H1 (cell line): ENCODE data around the gene RASL11B.

Experiments used
- CHD1 ChIP-seq: IDR thresholded peaks from 2 replicates; pipeline ENCODE4 v1.6.1; 2012; ENCODE audit warnings: low read depth, low read length, improper control_type of control experiment
- EZH2 ChIP-seq: fragments of 200-600 bp; sonication (generic); IDR thresholded peaks from 2 replicates; pipeline ENCODE4 v1.7.1; 2012; ENCODE audit warnings: low read depth, mild to moderate bottlenecking, moderate library complexity, low read length, inconsistent platforms; ENCODE audit not compliant: severe bottlenecking
- HDAC6 ChIP-seq: IDR thresholded peaks from one replicate; pipeline ENCODE4 v1.7.1; 2012; ENCODE audit warnings: low read depth, mild to moderate bottlenecking, inconsistent platforms, low read length, moderate library complexity
- MAFK ChIP-seq: IDR thresholded peaks from 2 replicates; pipeline ENCODE4 v1.6.1; 2012; ENCODE audit warnings: low read depth, mild to moderate bottlenecking, improper control_type of control experiment, low read length
- POLR2A ChIP-seq, 2 experiments: IDR thresholded peaks; 1 replicate in 1 of 2; 2 replicates in 1 of 2; pipeline ENCODE4 v1.6.1; 2011; ENCODE audit warnings: low read depth in 2 of 2, low read length in 2 of 2, mild to moderate bottlenecking in 2 of 2; ENCODE audit errors: control extremely low read depth in 1 of 2
- RAD21 ChIP-seq, 2 experiments: IDR thresholded peaks in 1 of 2; conservative IDR thresholded peaks in 1 of 2; 2 replicates each; pipeline ENCODE4 v1.6.1; 2011; ENCODE audit warnings: low read depth in 2 of 2, low read length in 2 of 2, improper control_type of control experiment in 1 of 2, inconsistent platforms in 1 of 2, mild to moderate bottlenecking in 1 of 2, moderate library complexity in 1 of 2
- RBBP5 ChIP-seq: IDR thresholded peaks from 2 replicates; pipeline ENCODE4 v1.7.1; 2012; ENCODE audit warnings: low read depth, mild to moderate bottlenecking, inconsistent platforms, low read length, moderate library complexity, borderline replicate concordance
- RFX5 ChIP-seq: IDR thresholded peaks from 2 replicates; pipeline ENCODE4 v1.6.1; 2011; ENCODE audit warnings: low read depth, low read length, improper control_type of control experiment, borderline replicate concordance
- ZNF274 ChIP-seq: IDR thresholded peaks from 2 replicates; pipeline ENCODE4 v1.7.0; 2012; ENCODE audit warnings: low read length, borderline replicate concordance; ENCODE audit errors: extremely low read depth
- TF ChIP-seq, protein P1 (sequence below), 3 experiments: IDR thresholded peaks; 1 replicate in 2 of 3; 2 replicates in 1 of 3; pipeline versions ENCODE4 v1.5.1 to v1.6.1; 2011; ENCODE audit warnings: low read length in 3 of 3, mild to moderate bottlenecking in 3 of 3, inconsistent platforms in 2 of 3, low read depth in 1 of 3, moderate library complexity in 1 of 3; ENCODE audit not compliant: insufficient read depth in 1 of 3; ENCODE audit errors: control extremely low read depth in 1 of 3
- TF ChIP-seq, protein P2 (sequence below): IDR thresholded peaks from 2 replicates; pipeline ENCODE4 v1.6.1; 2012; ENCODE audit warnings: low read length, inconsistent platforms

DNA sequence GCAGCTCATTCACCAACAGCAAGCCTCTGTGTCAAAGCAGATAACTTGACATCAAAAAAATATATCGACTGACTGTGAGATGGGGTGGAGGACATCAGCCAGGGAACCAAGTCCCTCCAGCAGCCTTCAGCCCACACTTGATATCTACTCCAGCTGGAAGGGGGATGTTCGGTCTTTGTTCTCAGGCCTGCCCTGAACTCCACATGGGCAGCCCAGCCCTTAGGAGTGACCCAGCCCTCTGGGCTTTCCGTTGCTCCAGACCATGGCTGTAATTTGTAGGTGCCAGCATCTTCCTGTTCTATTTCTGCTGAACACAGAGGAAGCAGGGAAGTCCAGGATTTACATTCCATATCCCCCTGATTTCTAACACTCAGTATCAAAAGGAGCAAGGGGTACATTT lies 17.4 kb downstream of the RASL11B start:
- TF ChIP-seq RAD21 (IDR thresholded peaks at IDR 0.05 in 1 of 2, conservative IDR thresholded peaks at IDR 0.05 in 1 of 2; ENCODE audit: low read depth in 2 of 2, low read length in 2 of 2) (no peak), RFX5 (no peak), MAFK (no peak), CHD1 (no peak), EZH2 (no peak), ZNF274 (no peak), RBBP5 (no peak), POLR2A (IDR thresholded peaks at IDR 0.05; ENCODE audit: control extremely low read depth in 1 of 2, low read depth in 2 of 2, low read length in 2 of 2) (no peak), HDAC6 (no peak)
- TF ChIP-seq, protein P1, sequence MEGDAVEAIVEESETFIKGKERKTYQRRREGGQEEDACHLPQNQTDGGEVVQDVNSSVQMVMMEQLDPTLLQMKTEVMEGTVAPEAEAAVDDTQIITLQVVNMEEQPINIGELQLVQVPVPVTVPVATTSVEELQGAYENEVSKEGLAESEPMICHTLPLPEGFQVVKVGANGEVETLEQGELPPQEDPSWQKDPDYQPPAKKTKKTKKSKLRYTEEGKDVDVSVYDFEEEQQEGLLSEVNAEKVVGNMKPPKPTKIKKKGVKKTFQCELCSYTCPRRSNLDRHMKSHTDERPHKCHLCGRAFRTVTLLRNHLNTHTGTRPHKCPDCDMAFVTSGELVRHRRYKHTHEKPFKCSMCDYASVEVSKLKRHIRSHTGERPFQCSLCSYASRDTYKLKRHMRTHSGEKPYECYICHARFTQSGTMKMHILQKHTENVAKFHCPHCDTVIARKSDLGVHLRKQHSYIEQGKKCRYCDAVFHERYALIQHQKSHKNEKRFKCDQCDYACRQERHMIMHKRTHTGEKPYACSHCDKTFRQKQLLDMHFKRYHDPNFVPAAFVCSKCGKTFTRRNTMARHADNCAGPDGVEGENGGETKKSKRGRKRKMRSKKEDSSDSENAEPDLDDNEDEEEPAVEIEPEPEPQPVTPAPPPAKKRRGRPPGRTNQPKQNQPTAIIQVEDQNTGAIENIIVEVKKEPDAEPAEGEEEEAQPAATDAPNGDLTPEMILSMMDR (IDR thresholded peaks at IDR 0.05; ENCODE audit: control extremely low read depth in 1 of 3, insufficient read depth in 1 of 3, low read depth in 1 of 3, low read length in 3 of 3) = no peak
- TF ChIP-seq, protein P2, sequence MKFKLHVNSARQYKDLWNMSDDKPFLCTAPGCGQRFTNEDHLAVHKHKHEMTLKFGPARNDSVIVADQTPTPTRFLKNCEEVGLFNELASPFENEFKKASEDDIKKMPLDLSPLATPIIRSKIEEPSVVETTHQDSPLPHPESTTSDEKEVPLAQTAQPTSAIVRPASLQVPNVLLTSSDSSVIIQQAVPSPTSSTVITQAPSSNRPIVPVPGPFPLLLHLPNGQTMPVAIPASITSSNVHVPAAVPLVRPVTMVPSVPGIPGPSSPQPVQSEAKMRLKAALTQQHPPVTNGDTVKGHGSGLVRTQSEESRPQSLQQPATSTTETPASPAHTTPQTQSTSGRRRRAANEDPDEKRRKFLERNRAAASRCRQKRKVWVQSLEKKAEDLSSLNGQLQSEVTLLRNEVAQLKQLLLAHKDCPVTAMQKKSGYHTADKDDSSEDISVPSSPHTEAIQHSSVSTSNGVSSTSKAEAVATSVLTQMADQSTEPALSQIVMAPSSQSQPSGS = no peak
